Stimulated activated naive CD4-positive, alpha-beta T cell (primary cell): ENCODE data around the gene PDGFRB.

ENCODE experiments used
- DNase-seq, 6 experiments: peaks; one replicate each; lab custom pipeline; 2025; lab: John Stamatoyannopoulos, UW

PDGFRB gene

GRCh38 chr5:150144246-150144801 is 11.3 kb downstream of the PDGFRB start:
- no peak for DNase-seq

DNA sequence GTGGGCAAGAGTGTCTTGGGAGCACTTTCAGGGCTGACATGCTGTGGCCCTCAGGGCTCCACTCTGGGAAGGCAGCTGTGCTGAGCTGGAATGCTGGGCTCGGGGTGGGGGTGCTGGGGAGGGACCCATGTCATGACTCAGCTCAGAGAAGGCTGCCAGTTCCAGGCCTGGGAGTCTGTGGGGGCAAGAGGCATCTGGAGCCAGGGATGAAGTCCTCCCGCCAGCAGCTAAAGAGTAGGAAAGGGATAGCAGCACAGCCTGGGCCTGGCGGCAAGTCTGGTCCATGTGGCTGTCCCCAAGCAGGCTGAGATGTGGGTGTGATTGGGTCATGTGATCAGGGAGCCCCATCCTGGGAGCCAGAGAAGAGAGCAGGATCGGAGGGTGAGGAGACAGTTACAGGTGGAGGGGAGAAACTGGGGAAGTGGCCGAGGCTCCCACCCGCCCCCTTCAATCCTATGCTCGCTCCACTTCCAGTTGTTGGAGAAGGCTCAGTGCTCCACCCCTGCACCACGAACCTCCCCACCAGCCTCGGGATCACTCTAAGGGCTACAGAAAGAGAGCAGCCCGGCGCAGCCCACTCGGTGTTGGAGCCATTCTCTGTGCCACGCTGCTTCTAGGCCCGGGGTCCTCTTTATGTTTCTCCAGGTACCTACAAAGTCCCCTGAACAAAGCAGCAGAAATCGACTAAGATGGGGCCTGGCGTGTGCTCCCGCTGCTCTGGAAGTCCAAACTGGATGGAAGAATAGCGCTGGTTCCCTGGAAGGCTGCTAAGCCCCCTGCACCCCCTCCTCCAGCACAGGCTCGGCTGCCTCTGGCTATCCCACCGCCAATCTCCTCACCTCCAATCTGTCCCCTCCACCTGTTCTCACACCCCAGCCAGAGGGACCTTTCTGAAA is 12.0 kb downstream of the PDGFRB start:
- no peak for DNase-seq

DNA sequence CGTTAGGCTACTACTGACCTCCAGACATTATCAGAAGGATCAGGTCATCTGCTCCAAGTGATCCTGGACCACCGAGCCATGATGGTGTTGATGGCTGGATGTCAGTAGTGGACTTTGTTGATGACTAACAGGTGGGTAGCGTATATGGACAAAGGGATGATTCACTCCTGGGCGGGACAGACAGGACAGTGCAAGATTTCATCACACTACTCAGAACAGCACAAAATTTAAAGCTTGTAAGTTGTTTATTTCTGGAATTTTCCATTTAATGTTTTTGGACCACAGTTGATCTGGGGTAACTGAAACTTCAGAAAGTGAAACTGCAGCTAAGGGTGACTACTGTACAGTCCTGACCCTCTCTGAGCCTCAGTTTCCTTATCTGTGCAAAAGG is 12.7 kb downstream of the PDGFRB start:
- no peak for DNase-seq

- DNase-seq = no peak
Observed at GRCh38 chr5:150142185-150142958, 13.3 kb downstream of the PDGFRB start.

GRCh38 chr5:150141544-150142184 is 14.0 kb downstream of the PDGFRB start:
- no peak for DNase-seq

DNA sequence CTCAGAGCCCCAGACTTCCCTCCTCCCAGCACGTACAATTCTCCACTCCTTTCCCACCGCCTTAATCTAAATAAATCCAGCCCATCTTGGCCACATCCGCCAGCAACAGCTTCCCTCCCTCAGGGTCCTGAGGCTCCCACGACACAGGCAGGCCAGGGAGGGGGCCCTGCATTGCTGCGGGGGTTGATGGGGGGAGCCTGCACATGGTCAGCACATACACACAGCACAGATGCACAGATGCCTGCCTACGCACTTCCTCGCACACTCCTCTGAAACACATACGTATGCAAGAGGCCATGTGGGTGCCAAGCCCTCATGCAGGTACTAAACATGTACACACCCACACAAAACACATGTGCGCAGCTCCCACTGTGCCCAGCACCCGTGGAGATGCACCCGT is 14.8 kb downstream of the PDGFRB start:
- DNase-seq = no peak

DNA sequence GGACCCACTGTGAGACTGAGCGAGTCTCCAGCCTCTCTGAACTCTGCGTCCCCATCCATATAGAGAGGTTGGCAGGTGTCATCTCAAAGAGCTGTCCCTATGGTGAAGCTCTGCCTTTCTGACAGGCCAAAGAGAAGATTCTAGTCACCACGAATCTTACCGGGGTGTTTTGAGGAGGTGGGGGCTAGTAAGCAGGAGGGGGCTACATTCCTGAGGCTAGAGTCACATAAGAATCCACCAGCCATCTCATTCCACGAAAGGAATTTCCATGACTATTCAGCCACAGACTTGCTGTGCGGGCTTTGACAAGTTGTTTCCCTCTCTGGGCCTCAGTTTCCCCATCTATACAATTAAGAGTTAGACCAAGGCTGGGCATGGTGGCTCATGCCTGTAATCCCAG is 16.3 kb downstream of the PDGFRB start:
- DNase-seq = no peak

- no peak for DNase-seq
Observed at GRCh38 chr5:150138551-150139265, 16.9 kb downstream of the PDGFRB start.

- no peak for DNase-seq
Observed at GRCh38 chr5:150137997-150138396, 17.6 kb downstream of the PDGFRB start.

DNA sequence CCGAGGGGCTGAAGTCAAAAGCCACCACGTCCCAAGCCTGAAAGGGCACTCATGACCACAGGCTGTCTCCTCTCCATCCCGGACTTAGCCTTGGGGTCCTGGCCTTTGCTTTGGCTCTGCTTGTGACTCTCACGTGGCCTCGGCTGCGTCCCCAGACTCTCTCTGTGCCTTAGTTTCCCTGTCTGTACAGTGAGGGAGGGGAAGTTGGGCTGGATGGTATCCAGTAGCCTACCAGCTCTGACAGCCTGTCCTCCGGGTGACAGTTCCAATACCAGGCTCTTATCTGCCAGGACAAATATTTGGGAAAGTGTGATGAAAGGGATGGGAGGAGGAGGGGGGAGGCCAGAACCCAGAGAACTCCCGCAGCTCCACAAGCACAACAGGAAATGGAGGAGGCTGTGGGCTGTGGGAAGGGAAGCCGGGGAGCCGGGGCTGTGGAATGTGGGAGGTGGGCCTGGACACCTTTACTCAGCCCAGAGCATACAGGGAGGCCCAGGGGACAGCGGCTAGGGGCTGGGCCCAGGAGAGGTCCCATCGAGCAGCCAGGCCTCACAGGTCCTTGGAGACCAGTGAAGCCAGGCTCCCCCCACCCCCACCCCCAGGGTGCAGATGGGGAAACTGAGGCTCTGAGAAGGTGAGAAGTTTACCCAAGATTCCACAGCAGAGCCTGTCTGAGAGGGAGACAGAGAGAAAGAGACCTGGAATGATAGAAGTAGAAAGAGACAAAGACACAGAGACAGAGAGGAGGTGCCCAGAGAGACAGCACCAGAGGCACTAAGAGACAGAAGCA is 18.3 kb downstream of the PDGFRB start:
- DNase-seq = no peak

DNA sequence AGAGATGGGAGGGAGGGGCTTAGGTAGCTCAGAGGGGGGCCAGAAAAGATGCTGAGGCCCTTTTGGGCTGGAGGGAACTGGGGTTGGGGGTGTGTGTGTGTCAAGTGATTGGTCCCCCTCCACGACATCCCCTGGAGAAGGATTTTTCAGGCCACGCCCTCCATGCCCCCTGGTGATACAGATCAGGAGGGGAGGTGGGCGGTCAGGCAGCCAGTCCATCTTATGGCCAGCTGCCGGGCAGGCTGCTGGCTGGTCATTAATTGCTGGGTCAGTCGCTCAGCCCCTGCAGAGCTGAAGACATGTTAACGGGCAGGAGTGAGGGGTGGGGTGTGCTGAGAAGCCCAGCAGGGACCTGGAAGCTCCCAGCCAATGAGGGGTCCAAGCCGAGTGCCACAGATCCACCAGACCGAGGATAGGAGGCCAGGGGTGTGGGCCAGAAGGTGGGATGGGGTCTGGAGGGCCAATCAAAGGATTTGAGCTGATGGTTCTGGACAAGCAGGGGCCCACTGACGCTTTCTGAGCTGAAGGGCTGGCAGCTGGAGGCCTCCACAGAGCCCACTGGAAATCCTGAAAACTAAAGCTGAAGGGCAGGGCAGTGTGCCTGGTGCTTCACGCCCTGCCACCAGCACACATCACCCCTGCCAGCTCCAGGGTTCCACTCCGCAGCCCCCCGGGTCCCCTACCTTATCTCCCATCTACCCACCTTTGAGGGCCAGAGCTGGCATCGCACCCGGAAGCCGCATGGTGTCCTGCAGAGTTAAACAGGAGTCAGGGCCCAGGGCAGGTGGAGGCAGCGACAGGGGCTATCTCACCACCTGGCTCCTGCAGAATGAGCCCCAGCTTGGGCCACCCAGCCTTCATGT is 19.1 kb downstream of the PDGFRB start:
- DNase-seq = no peak

DNA sequence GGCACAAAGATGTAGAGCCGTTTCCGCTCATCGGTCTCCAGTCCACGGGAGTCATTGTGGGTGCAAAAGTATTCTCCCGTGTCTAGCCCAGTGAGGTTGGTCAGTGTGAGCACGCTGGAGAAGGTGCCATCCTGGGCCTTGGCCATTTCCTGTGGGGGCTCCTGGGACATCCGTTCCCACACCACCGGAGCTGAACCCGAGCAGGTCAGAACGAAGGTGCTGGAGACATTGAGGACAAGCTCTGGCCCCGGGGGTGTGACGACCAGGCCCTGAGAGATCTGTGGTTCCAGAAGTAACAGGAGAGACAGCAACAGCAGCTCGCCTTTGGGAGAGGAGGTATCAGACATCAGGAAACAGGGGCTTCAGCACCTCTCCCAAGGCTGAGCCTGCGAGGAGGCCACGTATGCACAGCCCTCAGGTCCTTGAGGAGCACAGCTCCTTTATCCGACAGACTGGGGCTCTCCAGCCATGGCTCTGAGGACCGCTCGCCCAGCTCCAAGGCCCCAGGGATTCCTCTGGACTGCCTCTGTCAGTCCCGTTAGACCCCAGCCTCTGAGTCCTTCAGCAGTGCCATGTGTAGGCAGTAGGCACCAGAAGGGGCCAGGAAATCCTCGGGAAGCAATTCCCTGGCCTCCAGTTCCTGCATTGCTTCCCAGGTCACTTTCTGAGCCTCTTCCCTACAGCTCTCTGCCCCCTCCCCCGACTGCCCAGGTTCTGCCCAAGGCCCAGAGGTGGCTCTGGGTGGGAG is 19.9 kb downstream of the PDGFRB start:
- DNase-seq = no peak

GRCh38 chr5:150134198-150134588 is 21.5 kb downstream of the PDGFRB start:
- no peak for DNase-seq

- DNase-seq = no peak
Observed at GRCh38 chr5:150133581-150134197, 22.0 kb downstream of the PDGFRB start.

GRCh38 chr5:150132740-150133139 is 22.9 kb downstream of the PDGFRB start:
- no peak for DNase-seq

DNA sequence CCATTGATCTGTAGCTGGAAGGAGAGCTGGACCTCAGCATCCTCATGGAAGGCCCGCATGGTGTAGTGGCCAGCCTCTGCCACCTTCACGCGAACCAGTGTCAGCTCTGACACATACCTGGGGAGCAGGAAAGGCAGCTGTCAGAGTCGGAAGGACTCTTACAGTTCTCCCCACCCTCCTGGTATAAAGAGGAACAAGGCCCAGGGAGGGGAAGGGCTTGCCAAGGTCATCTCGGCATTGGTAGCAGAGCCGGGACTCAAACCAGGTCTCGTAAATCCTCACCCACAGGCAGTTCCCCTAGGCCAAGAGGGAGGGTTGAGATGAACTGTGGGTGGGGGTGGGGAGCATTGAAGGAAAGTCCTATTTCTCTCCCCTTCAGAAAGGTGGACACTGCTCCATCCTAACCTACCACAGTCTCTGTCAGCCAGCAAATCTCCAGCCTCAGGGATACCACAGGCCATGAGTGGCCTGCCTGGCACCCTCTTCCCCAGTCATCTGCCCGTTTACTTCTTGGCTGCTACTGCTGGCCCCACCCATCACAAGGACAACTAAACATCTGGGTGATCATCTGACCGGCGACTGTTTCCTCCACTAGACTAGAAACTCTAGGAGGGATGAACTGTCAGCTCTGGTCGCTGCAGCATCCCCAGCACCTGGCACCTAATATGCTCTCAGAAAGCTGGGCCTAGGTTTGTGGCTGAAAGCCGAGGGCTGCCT is 23.5 kb downstream of the PDGFRB start:
- DNase-seq = no peak

GRCh38 chr5:150131461-150131860 is 24.2 kb downstream of the PDGFRB start:
- no peak for DNase-seq

- no peak for DNase-seq
Observed at GRCh38 chr5:150130493-150130922, 25.1 kb downstream of the PDGFRB start.
